Measurements from ENCODE around the gene LPAR6. TPM values are rescaled to one million over a fixed set of nuclear protein-coding genes. Genes with fewer than 3 reads are reported as not detected.

Gene LPAR6
- total RNA-seq, 1 donor from 2014 or later, result 11.5 TPM

DNA sequence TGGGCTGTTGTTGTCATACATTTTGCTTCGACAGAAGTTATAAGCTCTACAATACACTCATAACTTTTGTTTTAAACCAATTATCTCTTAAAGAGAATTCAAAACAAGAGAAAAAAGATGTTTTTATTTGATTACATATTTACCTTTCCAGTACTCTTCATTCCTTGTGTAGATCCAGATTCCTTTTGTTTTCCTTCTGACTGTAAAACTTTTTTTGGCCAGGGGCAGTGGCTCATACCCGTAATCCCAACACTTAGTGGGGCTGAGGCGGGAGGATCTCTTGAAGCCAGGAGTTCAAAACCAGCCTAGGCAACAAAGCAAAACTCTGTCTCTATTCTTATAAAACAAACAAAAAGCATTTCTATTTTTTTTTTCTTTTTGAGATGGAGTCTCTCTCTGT, 21.7 kb downstream of the LPAR6 start:
- peaks cover 24% of the 10 kb centered on the region for H3K9me3 ChIP-seq (replicated peaks)
- H3K4me3 ChIP-seq, result no peak overlapping the region
- H3K36me3 ChIP-seq, result peaks cover 51% of the 10 kb centered on the region
- DNase-seq, result no peak
- H3K27ac ChIP-seq (replicated peaks), result no peak overlapping the region
- intact Hi-C loops (cut with micrococcal nuclease), result no loop called here
- H3K4me1 ChIP-seq, result no peaks in the 10 kb centered on the region
- TF ChIP-seq, protein P1, sequence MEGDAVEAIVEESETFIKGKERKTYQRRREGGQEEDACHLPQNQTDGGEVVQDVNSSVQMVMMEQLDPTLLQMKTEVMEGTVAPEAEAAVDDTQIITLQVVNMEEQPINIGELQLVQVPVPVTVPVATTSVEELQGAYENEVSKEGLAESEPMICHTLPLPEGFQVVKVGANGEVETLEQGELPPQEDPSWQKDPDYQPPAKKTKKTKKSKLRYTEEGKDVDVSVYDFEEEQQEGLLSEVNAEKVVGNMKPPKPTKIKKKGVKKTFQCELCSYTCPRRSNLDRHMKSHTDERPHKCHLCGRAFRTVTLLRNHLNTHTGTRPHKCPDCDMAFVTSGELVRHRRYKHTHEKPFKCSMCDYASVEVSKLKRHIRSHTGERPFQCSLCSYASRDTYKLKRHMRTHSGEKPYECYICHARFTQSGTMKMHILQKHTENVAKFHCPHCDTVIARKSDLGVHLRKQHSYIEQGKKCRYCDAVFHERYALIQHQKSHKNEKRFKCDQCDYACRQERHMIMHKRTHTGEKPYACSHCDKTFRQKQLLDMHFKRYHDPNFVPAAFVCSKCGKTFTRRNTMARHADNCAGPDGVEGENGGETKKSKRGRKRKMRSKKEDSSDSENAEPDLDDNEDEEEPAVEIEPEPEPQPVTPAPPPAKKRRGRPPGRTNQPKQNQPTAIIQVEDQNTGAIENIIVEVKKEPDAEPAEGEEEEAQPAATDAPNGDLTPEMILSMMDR (IDR thresholded peaks at IDR 0.05; ENCODE audit: borderline replicate concordance), result no peak
- H3K27me3 ChIP-seq (ENCODE audit: low read depth), result no peaks in the 10 kb centered on the region

DNA sequence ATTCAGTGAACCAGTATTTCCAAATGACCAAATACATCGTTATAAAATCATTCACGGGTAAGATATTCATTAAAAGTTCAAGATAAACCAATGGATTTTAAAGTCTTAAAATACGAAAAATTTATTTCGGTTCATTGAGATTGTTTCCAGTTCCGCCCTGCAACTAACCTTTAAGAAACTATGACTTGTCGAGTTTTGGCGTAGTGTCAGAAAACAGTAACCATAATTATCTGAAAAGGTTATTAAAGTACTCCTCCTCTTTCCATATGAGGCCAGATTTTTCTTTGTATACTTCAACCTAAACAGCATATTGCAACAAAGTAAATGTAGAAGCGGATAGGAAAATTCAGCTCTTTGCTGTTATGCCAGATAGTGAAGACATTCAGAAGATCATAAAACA, 26.1 kb downstream of the LPAR6 start:
- H3K27ac ChIP-seq (replicated peaks), result no peak overlapping the region
- TF ChIP-seq, protein P1 (IDR thresholded peaks at IDR 0.05; ENCODE audit: borderline replicate concordance), result no peak
- peaks cover 12% of the 10 kb centered on the region for H3K9me3 ChIP-seq (replicated peaks)
- no peak overlapping the region for H3K4me3 ChIP-seq
- no peaks in the 10 kb centered on the region for H3K4me1 ChIP-seq
- intact Hi-C loops (cut with micrococcal nuclease), result no loop called here
- no peaks in the 10 kb centered on the region for H3K27me3 ChIP-seq (ENCODE audit: low read depth)
- no peak for DNase-seq
- H3K36me3 ChIP-seq, result peaks cover 29% of the 10 kb centered on the region

DNA sequence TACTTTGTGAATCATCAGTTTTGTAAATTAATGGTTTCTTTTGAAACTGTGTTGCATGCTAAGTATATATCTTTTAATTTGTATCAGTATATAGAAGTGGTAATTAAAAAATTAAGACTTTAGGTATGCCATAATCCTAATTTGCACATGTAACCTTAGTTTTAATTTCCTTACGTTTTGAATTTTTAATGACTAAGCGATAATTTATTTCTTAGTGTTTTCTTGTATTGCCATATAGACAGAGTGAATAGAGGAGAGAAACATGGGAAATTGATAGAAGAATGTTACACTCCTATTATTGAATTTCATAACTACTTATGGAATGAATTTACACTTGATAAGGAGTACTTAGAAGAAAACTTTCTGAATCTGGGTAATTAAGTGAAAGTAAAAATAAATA, 29.5 kb downstream of the LPAR6 start:
- Histone ChIP-seq H3K27me3 (ENCODE audit: low read depth) (no peaks in the 10 kb centered on the region), H3K36me3 (peaks cover 45% of the 10 kb centered on the region), H3K4me1 (peaks cover 4% of the 10 kb centered on the region), H3K9me3 (replicated peaks) (no peaks in the 10 kb centered on the region), H3K27ac (replicated peaks) (no peak overlapping the region), H3K4me3 (no peak overlapping the region)
- intact Hi-C loops (cut with micrococcal nuclease), result no loop called here
- TF ChIP-seq, protein P1 (IDR thresholded peaks at IDR 0.05; ENCODE audit: borderline replicate concordance), result no peak
- no peak for DNase-seq

DNA sequence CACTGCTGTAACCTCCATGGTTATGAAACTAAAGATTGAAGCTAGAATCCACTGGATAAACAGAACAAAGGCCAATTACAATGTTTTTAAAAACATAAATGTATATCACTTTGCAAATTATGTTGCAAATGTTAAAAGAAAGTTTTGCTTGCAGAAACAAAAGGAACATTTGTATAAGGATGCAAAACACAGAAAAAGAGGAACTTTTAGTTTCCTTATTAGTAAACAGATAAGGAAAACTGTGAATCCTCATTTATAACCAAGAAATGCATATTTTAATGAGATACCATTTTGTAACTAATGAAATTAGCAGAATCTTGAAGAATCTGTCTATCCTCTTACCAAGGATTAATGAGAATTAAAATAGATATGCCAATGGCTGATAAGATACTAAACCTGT, 32.3 kb downstream of the LPAR6 start:
- no peaks in the 10 kb centered on the region for H3K27me3 ChIP-seq (ENCODE audit: low read depth)
- intact Hi-C loops (cut with micrococcal nuclease), result no loop called here
- H3K9me3 ChIP-seq (replicated peaks), result no peaks in the 10 kb centered on the region
- no peak overlapping the region for H3K4me3 ChIP-seq
- TF ChIP-seq, protein P1 (IDR thresholded peaks at IDR 0.05; ENCODE audit: borderline replicate concordance), result no peak
- no peak overlapping the region for H3K27ac ChIP-seq (replicated peaks)
- H3K36me3 ChIP-seq, result peaks cover 68% of the 10 kb centered on the region
- H3K4me1 ChIP-seq, result peaks cover 4% of the 10 kb centered on the region
- DNase-seq, result no peak

DNA sequence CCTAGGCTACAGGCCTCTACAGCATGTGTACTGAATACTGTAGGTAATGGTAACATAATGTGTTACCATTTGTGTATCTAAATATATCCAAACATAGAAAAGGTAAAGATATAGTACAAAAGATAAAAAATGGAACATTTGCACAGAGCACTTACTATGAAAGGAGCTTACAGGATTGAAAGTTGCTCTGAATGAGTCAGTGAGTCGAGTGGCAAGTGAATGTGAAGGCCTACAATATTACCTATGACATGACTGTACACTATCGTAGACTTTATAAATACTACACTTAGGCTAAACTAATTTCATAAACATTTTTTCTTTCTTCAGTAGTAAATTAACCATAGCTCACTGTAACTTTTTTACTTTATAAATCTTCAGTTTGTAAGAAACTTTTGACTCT, 35.1 kb downstream of the LPAR6 start:
- intact Hi-C loops (cut with micrococcal nuclease), result no loop called here
- no peak overlapping the region for H3K27ac ChIP-seq (replicated peaks)
- H3K36me3 ChIP-seq, result peaks cover 75% of the 10 kb centered on the region
- DNase-seq, result no peak
- H3K9me3 ChIP-seq (replicated peaks), result no peaks in the 10 kb centered on the region
- TF ChIP-seq, protein P1 (IDR thresholded peaks at IDR 0.05; ENCODE audit: borderline replicate concordance), result no peak
- H3K27me3 ChIP-seq (ENCODE audit: low read depth), result no peaks in the 10 kb centered on the region
- no peak overlapping the region for H3K4me3 ChIP-seq
- peaks cover 4% of the 10 kb centered on the region for H3K4me1 ChIP-seq

DNA sequence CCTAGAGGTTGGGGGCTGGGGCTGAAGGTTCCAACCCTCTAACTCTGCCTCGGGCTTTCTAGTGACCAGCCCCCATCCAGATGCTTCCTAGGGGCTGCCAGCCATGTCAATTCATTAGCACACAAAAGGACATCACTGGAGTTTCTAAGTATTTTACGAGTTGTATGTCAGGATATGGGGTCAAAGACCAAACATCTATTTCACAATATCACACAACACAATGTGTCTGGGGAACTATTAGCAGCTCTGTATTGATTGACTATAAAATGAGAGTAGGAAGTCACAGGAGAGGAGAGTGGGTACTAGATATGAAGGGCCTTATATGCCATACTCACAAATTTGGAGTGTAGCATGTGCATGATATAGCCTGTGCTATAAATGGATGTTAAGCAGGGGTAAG, 42.1 kb downstream of the LPAR6 start:
- H3K4me3 ChIP-seq, result no peak overlapping the region
- no peak overlapping the region for H3K27ac ChIP-seq (replicated peaks)
- H3K4me1 ChIP-seq, result no peaks in the 10 kb centered on the region
- intact Hi-C loops (cut with micrococcal nuclease), result no loop called here
- peaks cover 56% of the 10 kb centered on the region for H3K36me3 ChIP-seq
- H3K27me3 ChIP-seq (ENCODE audit: low read depth), result no peaks in the 10 kb centered on the region
- TF ChIP-seq, protein P1 (IDR thresholded peaks at IDR 0.05; ENCODE audit: borderline replicate concordance), result no peak
- DNase-seq, result no peak
- no peaks in the 10 kb centered on the region for H3K9me3 ChIP-seq (replicated peaks)

Data from left ventricle myocardium inferior (tissue), 1 donor.